Stimulated activated CD8-positive, alpha-beta memory T cell treated with anti-CD3 and anti-CD28 coated beads, Interleukin-4, amount 100 ng/mL, for 1 hour (primary cell): ENCODE data around the gene SP4.
"Not testable (repeated sequence)": the region's sequence is repeated elsewhere in the genome, so short reads cannot be mapped to it uniquely, and the experiment has no call there.

Experiments used
- DNase-seq, 2 donors: peaks; one replicate each; pipeline ENCODE4 v3.0.0-alpha.2; 2020; ENCODE audit warnings: low read depth in 2 of 2, low spot score in 1 of 2

SP4 gene

DNA sequence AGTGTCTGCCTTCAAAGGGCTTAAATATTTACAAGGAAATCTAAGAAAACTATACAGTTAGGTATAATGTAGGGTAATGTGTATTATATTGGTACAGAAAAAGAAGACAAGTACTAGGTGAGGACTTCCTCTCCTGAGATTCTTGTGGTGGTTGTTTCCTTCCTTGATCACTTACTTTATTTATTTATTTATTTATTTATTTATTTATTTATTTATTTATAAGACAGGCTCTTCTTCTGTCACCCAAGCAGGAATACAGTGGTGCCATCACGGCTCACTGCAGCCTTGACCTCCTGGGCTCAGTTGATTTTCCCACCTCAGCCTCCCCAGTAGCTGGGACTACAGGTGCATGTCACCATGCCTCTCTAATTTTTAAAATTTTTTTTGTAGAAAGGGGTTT is 96.8 kb downstream of the SP4 start:
- no peak for DNase-seq

DNA sequence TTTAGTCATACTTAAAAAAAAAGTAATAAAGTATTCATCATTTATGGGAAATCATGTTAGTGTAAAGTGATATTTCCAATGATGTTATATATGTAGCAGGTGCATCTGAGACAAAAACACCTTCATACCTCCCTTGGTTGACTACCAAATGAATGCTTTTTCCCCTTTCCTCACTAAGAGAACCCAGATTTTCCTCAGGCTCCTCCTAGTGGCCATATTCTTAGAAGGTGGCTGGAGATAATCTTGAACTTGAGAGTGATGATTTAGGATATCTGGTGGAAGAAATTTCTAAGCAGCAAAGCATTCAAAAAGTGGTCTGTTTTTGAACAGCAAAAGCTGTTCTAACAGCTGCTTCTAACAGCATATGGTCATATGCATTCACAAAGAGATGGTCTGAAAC is 98.1 kb downstream of the SP4 start:
- no peak for DNase-seq

DNA sequence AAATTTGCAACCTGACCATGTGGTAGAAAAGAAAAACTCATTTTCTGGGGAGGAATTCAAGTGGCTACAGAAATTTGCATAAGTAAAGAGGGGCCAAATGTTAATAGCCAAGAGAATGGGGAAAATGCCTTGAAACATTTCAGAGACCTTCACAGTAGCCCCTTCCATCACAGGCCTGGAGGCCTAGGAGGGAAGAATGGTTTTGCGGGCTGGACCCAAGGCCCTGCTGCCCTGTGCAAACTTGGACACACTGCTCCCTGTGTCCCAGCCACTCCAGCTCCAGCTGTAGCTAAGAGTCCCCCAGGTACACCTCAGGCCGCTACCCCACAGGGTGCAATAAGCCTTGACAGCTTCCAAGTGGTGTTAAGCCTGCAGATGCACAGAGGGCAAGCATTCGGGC is 98.6 kb downstream of the SP4 start:
- DNase-seq, result no peak

DNA sequence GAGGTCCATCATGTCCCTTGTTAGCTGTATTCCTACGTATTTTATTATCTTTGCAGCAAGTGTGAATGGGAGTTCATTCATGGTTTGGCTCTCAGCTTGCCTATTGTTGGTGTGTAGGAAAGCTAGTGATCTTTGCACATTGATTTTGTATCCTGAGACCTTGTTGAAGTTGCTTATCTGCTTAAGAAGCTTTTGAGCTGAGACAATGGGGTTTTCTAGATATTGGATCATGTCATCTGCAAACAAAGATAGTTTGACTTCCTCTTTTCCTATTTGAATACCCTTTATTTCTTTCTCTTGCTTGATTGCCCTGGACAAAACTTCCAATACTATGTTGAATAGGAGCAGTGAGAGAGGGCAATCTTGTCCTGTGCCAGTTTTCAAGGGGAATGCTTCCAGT is 104.6 kb downstream of the SP4 start:
- not testable (repeated sequence) for DNase-seq

DNA sequence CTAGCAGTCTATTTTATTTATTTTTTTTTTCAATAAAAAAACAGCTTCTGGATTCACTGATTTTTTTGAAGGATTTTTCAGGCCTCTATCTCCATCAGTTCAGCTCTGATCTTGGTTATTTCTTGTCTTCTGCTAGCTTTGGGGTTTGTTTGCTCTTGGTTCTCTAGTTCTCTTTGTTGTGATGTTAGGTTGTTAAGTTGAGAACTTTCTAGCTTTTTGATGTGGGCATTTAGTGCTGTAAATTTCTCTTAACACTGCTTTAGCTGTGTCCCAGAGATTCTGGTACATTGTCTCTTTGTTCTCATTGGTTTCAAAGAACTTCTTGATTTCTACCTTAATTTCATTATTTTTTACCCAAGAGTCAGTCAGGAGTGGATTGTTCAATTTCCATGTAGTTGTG is 105.8 kb downstream of the SP4 start:
- not testable (repeated sequence) for DNase-seq

DNA sequence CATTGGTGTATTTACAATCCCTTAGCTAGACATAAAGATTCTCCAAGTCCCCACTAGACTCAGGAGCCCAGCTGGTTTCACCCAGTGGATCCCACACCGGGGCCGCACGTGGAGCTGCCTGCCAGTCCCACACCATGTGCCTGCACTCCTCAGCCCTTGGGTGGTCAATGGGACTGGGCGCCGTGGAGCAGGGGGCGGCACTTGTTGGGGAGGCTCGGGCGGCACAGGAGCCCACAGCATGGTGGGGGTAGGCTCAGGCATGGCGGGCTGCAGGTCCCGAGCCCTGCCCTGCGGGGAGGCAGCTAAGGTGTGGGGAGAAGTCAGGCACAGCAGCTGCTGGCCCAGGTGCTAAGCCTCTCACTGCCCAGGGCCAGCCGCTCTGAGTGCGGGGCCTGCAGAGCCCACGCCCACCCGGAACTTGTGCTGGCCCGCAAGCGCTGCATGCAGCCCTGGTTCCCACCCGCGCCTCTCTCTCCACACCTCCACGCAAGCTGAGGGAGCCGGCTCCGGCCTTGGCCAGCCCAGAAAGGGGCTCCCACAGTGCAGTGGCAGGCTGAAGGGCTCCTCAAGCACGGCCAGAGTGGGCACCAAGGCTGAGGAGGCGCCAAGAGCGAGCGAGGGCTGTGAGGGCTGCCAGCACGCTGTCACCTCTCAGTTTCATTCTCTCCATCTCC is 108.7 kb downstream of the SP4 start:
- DNase-seq, result not testable (repeated sequence)

DNA sequence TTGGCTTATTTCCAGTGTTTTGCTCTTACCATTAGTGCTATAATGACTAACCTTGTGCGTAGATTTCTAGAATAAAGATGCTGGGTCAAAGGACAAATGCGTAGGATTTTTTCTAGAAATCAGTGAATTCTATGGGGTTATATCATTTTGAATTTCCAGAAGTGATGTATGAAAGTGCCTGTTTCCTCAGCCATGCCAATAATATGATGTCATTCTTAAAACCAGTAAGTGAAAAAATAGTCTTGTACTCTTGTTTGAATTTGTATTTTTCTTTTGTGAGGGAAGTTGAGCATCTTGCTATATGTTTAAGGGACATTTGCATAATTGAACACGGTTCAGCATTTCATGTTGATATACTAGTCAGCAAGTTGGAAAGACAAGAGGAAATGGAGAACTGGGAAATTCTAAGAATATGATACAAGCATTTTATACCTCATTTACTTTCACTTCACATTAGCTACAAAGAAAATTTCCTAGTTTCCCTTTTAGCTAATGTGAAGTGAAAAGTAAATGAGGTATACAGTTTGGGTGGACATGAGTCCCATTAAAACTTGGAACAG is 111.1 kb downstream of the SP4 start:
- DNase-seq, result no peak

DNA sequence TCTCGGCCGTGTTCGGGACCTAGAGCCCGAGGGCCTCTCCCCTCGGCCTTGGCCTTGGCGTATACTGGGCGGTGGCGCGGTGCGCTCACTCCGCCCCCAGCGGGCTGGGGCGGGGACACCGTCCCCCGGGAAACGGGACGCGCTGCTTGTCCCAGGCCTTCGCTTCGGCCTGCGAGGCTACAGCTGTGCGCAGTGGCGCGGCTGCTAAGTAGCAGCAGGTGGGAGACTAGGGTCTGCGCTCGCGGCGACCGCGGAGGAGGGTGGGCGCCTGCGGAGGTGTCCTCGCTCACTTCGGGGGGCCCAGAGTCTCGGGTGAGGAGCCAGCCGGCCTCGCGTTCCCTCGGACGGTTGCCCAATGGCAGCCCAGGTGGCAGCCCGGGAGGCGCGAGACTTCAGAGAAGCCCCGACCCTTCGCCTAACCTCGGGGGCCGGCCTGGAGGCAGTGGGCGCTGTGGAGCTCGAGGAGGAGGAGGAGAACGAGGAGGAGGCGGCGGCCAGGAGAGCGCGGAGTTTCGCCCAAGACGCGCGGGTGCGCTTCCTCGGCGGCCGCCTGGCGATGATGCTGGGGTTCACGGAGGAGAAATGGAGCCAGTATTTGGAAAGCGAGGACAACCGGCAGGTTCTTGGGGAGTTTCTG is 115.1 kb downstream of the SP4 start, which contains the start of gene DNAH11:
TSS of gene DNAH11 (plus strand) at position 149 of the 637 bp plus-strand sequence. CDS start at position 356, 207 bp downstream.
- DNase-seq, result no peak

DNA sequence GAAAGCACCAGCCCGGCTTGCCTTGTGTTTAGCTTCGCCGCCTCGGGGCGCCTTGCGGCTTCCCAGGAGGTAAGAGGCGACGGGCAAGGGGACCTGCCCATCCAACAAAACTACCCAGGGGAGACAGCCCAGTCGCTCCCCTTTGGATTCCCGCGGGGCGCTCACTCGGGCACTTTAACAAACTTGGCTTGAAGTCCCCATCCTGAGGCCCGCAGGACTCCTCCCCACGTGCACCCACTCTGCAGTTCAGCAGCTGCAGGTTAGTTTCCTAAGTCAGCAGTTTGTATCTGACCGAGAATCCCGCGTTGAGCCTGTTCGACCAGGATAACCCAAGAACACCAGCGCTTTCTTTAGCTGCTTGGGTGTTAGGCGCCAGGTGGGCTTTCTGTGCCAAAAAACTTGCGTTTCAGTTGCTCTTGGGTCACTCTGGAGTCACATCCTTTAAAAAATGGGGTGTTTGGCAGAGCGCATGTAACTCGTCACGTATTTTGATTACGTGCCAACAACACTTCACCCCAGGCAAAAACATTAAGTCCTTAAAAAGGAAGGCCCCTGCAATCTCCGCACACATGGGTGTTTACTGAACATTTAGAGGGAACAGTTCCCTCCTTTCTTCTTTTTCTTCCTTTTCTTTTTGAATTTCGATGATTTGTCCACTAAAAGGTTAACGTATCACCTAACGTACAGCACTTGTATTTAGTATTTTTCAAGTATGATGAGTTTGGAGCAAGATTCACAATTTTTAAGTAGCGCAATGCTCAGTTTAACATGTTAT is 115.8 kb downstream of the SP4 start:
- no peak for DNase-seq

DNA sequence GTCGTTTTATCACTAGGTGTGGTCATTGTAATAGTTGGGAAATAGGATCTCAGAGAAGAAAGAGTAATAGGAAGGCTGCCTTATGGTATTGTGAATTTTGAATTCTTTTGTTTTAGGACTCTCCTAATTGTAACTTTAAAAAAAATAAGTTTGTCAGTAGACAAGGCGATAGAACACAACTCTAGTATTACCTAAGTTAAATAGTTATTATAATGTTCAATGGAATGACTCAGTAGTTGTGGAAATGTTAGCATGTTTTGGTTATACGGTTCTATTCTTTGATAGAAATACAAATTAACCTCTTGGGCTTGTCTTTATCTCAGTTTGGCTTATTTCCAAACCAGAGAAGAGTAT is 116.4 kb downstream of the SP4 start:
- DNase-seq, result no peak

DNA sequence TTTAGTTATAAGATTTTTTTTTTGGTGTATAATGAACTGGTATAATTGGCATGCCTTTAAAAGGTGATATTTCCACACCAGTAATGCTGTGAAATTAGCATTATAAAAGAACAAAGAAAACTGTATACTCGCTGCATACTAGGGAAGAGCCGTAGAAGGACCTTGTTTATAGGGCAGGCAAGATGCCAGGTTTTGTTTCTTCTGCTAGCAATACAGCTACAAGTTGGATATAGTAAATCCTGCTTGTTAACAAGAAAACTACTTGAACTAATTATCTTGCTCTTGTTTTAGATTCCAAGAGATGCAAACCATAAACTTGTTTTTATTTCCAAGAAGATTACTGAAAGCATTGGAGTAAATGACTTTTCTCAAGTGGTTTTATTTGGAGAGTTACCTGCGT is 116.8 kb downstream of the SP4 start:
- DNase-seq, result no peak

DNA sequence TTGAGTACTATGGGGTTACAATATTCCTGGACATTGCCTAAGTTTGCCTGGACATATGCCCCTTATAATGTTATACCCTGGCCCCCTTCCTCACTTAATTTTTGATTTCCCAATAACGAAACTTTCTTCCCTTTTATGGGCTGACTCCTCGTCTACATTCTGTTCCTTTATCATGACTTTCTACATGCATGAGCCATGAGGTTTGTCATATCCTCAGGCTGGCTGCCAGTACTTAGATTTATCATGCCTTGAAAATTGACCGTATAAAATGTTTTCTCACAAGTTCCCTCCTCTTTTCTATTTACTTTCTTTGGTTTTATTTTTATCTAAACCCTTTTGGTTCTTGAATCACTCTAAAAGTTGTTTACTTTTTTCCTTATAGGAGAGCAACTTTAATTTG is 119.6 kb downstream of the SP4 start:
- no peak for DNase-seq

DNA sequence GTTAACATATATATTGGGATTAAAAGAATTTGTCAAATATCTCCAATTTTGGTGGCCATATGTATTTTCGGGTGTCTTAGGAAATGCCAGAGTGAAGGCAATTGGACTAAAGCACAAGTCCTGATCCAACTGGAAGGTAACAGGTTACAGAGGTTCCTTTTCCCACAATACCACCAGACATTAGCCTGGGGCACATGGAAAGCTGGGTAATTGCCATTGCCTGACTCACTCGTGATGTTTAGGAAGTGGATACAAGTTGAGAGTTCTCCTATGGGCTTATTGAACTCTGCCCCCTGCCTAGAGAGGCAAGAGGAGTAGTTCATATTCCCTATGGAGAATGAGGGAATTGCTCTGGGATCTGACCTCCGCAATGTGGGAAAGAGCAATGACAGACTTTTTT is 120.6 kb downstream of the SP4 start:
- DNase-seq, result no peak

DNA sequence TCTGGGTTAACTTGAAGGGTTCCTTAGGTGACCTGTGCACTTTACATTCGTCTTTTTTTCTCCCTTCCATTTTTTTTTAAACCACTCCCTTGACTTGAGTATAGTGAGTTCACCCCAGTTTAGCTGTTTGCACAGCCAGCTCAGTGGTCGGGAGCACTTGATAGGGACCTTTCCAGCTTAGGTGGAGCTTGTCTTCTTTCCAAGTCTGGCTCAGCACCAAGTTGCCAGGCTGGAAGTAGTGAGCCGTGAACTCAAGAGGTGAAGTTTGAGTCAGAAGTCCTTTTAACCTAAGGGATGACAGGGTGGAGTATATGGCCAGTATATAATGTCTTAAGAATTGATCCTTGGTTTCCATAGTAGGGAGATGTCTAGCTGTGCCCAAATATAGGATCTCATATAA is 122.2 kb downstream of the SP4 start:
- DNase-seq, result no peak

DNA sequence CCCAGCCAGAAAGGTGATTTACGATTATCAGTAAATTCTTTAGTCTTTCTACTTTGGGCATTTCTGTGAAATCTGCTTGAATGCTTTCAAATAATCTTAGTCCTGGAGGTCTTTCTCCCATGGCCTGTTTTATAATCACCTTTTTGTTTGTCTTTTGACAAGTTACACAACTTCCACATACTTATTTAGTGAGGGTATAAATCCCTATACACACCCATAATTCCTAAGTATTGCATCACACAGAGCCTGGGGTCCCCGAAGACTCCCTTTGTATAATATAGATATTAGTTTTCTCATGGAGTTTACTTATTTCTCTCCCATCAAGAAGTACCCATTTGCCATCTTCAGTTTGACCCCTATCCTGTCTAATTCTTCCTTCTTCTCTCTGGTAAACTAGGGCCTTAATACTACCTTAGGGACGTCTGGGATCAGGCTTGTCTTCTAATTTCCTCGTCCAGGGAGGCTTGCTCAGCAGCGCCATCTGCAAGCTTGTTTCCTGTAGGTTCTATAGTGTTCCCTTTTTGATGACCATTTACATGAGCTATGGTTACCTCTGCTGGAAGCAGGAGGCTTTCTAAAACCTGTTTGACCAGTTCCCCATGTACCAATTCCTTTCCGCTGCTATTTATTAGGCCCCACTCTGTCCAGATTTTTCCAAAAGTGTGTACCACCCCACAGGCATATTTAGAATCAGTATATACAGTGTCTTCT is 123.1 kb downstream of the SP4 start:
- no peak for DNase-seq

DNA sequence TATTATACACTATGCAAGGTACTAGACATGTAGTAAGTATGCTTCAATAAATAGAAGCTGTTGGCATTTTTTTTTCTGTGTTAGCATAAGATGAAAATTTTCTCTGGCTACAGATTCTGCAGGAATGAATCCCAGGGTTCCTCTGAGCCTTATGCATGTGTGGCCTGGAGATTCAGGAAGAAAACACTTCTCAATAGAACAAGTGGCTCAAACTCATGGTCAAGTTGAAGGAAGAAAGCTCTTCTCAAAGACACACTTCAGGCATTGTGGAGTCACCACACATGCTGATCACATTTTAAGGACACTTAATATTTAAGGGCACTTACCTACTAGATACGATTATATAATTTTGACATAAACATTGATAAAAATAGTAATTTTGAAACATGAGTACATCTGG is 134.5 kb downstream of the SP4 start:
- no peak for DNase-seq
